ENCODE results near the gene GRAMD1A.
"Not testable (repeated sequence)": the region's sequence is repeated elsewhere in the genome, so short reads cannot be mapped to it uniquely, and the experiment has no call there.

GRAMD1A gene

GRCh38 chr19:34999498-35000337 lies at the start of gene GRAMD1A:
Gene GRAMD1A (plus strand): TSS chr19:35000323. CDS start chr19:35000479, 156 bp downstream.
- peak; percentile 31 for DNase-seq

GRCh38 chr19:34953092-34953491 lies 47.0 kb upstream of the GRAMD1A start:
- DNase-seq = no peak

GRCh38 chr19:34957830-34958751 lies 42.0 kb upstream of the GRAMD1A start:
- no peak for DNase-seq

- DNase-seq = no peak
Observed at GRCh38 chr19:34959021-34959420, 41.1 kb upstream of the GRAMD1A start.

GRCh38 chr19:34960103-34960805 lies 39.9 kb upstream of the GRAMD1A start:
- no peak for DNase-seq

GRCh38 chr19:34960940-34961679 lies 39.0 kb upstream of the GRAMD1A start:
- DNase-seq = no peak

GRCh38 chr19:34961775-34962686 lies 38.1 kb upstream of the GRAMD1A start:
- DNase-seq = no peak

- no peak for DNase-seq
Observed at GRCh38 chr19:34962687-34963572, 37.2 kb upstream of the GRAMD1A start.

GRCh38 chr19:34963573-34964406 lies 36.3 kb upstream of the GRAMD1A start, which contains the start of gene ZNF792:
Gene ZNF792 (minus strand): TSS chr19:34964229. CDS start chr19:34963662, 567 bp downstream.
- DNase-seq = no peak

- no peak for DNase-seq
Observed at GRCh38 chr19:34964598-34964997, 35.5 kb upstream of the GRAMD1A start.

- DNase-seq = not testable (repeated sequence)
Observed at GRCh38 chr19:34965505-34965904, 34.6 kb upstream of the GRAMD1A start.

- DNase-seq = no peak
Observed at GRCh38 chr19:34967551-34967950, 32.6 kb upstream of the GRAMD1A start.

GRCh38 chr19:34969721-34970120 lies 30.4 kb upstream of the GRAMD1A start:
- no peak for DNase-seq

GRCh38 chr19:34970185-34970780 lies 29.8 kb upstream of the GRAMD1A start:
- DNase-seq = not testable (repeated sequence)

GRCh38 chr19:34972163-34972705 lies 27.9 kb upstream of the GRAMD1A start:
- DNase-seq = no peak

GRCh38 chr19:34974646-34975045 lies 25.5 kb upstream of the GRAMD1A start:
- DNase-seq = no peak

- DNase-seq = no peak
Observed at GRCh38 chr19:34975056-34975455, 25.1 kb upstream of the GRAMD1A start.

GRCh38 chr19:34976611-34977010 lies 23.5 kb upstream of the GRAMD1A start:
- no peak for DNase-seq

Measured in NCI-H1417 treated with DMSO at 0.1 percent for 48 hours (cell line).